NCI-H1092 (cell line): Measurements from ENCODE around the gene B3GAT1.
"Not testable (repeated sequence)": the region's sequence is repeated elsewhere in the genome, so short reads cannot be mapped to it uniquely, and the experiment has no call there.

Experiments
- DNase-seq: peaks from one replicate; lab custom pipeline; 2025; lab: John Stamatoyannopoulos, UW

B3GAT1 gene

GRCh38 chr11:134355136-134355535, 56.9 kb downstream of the B3GAT1 start:
- DNase-seq = no peak

GRCh38 chr11:134352111-134352510, 59.9 kb downstream of the B3GAT1 start:
- DNase-seq = no peak

- no peak for DNase-seq
These were observed 61.7 kb downstream of the B3GAT1 start for GRCh38 chr11:134350381-134350780.

GRCh38 chr11:134349802-134350355, 62.2 kb downstream of the B3GAT1 start:
- DNase-seq = no peak

GRCh38 chr11:134349109-134349801, 62.8 kb downstream of the B3GAT1 start:
- DNase-seq = no peak

GRCh38 chr11:134347441-134347840, 64.6 kb downstream of the B3GAT1 start:
- no peak for DNase-seq

- DNase-seq = no peak
These were observed 65.1 kb downstream of the B3GAT1 start for GRCh38 chr11:134346976-134347350.

GRCh38 chr11:134346101-134346975, 65.7 kb downstream of the B3GAT1 start:
- no peak for DNase-seq

GRCh38 chr11:134345237-134345550, 66.8 kb downstream of the B3GAT1 start:
- no peak for DNase-seq

GRCh38 chr11:134344497-134345236, 67.4 kb downstream of the B3GAT1 start:
- DNase-seq = not testable (repeated sequence)

- no peak for DNase-seq
These were observed 68.4 kb downstream of the B3GAT1 start for GRCh38 chr11:134343646-134344045.

GRCh38 chr11:134342572-134343340, 69.3 kb downstream of the B3GAT1 start:
- DNase-seq = no peak

- DNase-seq = no peak
These were observed 70.1 kb downstream of the B3GAT1 start for GRCh38 chr11:134341805-134342571.

GRCh38 chr11:134340354-134340964, 71.6 kb downstream of the B3GAT1 start:
- no peak for DNase-seq

GRCh38 chr11:134339756-134340155, 72.3 kb downstream of the B3GAT1 start:
- DNase-seq = no peak

- DNase-seq = no peak
These were observed 73.4 kb downstream of the B3GAT1 start for GRCh38 chr11:134338654-134339053.

GRCh38 chr11:134338068-134338467, 74.0 kb downstream of the B3GAT1 start:
- DNase-seq = no peak

- no peak for DNase-seq
These were observed 75.0 kb downstream of the B3GAT1 start for GRCh38 chr11:134337051-134337450.

- DNase-seq = no peak
These were observed 77.1 kb downstream of the B3GAT1 start for GRCh38 chr11:134334796-134335571.

- no peak for DNase-seq
These were observed 78.1 kb downstream of the B3GAT1 start for GRCh38 chr11:134333946-134334345.
